NT2/D1 (cell line): ENCODE measurements around the gene ALG12.

Experiments used
- DNase-seq: peaks from one replicate; pipeline ENCODE4 v3.0.0-alpha.2; 2011; ENCODE audit warnings: low read depth, low spot score
- H3K27me3 ChIP-seq: 2 replicates; pipeline ENCODE4 v1.6.0; 2011; ENCODE audit warnings: mild to moderate bottlenecking; ENCODE audit not compliant: insufficient read length, insufficient read depth
- H3K36me3 ChIP-seq: 2 replicates; pipeline ENCODE4 v1.6.1; 2011; ENCODE audit warnings: mild to moderate bottlenecking, low read length, mixed read lengths; ENCODE audit not compliant: insufficient read depth, insufficient read length
- H3K4me1 ChIP-seq: 2 replicates; pipeline ENCODE4 v1.5.1; 2011; ENCODE audit not compliant: insufficient read depth, insufficient read length
- H3K4me3 ChIP-seq: 2 replicates; pipeline ENCODE4 v1.5.1; 2011; ENCODE audit warnings: low read depth; ENCODE audit not compliant: insufficient read length
- H3K9ac ChIP-seq: 2 replicates; pipeline ENCODE4 v1.6.0; 2011; ENCODE audit warnings: low read depth; ENCODE audit not compliant: insufficient read length
- H3K9me3 ChIP-seq: 2 replicates; pipeline ENCODE4 v1.5.1; 2011; ENCODE audit warnings: mild to moderate bottlenecking, low read length; ENCODE audit not compliant: insufficient read depth
- SUZ12 ChIP-seq: IDR thresholded peaks from 2 replicates; pipeline ENCODE4 v1.6.1; 2011; ENCODE audit not compliant: insufficient read length, insufficient read depth; ENCODE audit errors: extremely low read depth
- YY1 ChIP-seq: IDR thresholded peaks from 2 replicates; pipeline ENCODE4 v1.6.1; 2011; ENCODE audit not compliant: insufficient read length, insufficient read depth
- ZNF274 ChIP-seq: IDR thresholded peaks from 2 replicates; pipeline ENCODE4 v1.6.1; 2011; ENCODE audit warnings: mild to moderate bottlenecking, low read depth, low read length

ALG12 gene

DNA sequence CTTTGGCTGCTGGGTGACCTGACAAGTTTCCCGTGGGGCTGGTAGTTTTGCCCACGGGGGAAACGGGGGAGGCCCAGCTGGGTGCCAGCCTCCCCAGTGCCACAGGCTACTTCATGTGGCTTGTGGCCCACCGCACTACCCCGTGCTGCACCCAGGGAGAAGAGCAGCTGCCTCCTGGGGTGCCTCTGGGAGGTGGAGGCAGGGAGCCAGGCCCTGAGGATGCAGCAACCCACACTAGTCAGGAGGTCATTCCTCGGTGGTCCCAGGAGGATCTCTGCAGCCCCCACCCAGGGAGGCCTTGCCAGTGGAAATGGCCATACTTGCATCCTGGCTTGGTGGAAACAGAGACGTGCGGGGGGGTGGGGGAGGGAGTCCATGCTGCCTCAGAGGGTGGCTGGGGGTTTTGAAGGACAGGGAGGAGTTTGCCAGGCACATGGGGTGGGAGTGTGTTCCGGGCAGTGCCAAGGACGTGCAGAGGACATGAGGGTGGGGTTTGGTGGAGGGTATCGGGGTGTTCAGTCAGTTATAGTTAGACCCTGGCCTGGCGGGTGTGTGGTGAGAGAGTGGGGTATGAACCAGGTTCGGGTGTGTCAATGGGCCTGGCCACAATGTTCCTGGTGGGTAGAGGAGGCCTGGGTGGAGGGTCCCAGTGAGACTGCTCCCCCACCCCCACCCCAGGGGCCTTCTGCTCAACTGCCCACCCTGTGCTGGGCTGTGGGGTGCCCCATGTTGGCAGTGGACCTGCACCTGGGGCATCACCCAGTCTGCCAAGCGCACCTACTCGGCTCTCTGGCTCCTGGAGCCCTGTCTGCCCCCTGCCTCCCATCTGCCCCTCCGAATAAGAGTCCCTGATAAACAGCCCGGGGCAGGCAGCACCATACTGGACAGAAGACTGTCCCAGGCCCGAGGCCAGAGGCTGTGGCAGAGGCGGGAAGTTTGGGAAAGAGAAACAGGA is 46.2 kb upstream of the ALG12 start:
- no peak overlapping the region for H3K4me3 ChIP-seq
- H3K9ac ChIP-seq = peak overlapping the region; percentile 10
- H3K9me3 ChIP-seq = no peaks in the 10 kb centered on the region
- peaks cover 27% of the 10 kb centered on the region for H3K36me3 ChIP-seq
- H3K4me1 ChIP-seq = peaks cover 18% of the 10 kb centered on the region
- no peak for TF ChIP-seq SUZ12
- H3K27me3 ChIP-seq = peaks cover under 1% of the 10 kb centered on the region
- DNase-seq = no peak

DNA sequence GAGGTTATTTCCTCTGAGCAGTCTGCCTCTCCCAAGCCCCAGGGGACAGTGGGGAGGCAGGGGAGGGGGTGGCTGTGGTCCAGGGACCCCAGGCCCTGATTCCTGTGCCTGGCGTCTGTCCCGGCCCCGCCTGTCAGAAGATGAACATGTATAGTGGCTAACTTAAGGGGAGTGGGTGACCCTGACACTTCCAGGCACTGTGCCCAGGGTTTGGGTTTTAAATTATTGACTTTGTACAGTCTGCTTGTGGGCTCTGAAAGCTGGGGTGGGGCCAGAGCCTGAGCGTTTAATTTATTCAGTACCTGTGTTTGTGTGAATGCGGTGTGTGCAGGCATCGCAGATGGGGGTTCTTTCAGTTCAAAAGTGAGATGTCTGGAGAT is 45.4 kb upstream of the ALG12 start:
- no peak for DNase-seq
- Histone ChIP-seq H3K4me1 (peaks cover 14% of the 10 kb centered on the region), H3K9ac (peak overlapping the region; percentile 63), H3K36me3 (peaks cover 27% of the 10 kb centered on the region), H3K9me3 (no peaks in the 10 kb centered on the region), H3K27me3 (peaks cover 3% of the 10 kb centered on the region), H3K4me3 (no peak overlapping the region)
- TF ChIP-seq SUZ12 (no peak), ZNF274 (no peak), YY1 (no peak)

DNA sequence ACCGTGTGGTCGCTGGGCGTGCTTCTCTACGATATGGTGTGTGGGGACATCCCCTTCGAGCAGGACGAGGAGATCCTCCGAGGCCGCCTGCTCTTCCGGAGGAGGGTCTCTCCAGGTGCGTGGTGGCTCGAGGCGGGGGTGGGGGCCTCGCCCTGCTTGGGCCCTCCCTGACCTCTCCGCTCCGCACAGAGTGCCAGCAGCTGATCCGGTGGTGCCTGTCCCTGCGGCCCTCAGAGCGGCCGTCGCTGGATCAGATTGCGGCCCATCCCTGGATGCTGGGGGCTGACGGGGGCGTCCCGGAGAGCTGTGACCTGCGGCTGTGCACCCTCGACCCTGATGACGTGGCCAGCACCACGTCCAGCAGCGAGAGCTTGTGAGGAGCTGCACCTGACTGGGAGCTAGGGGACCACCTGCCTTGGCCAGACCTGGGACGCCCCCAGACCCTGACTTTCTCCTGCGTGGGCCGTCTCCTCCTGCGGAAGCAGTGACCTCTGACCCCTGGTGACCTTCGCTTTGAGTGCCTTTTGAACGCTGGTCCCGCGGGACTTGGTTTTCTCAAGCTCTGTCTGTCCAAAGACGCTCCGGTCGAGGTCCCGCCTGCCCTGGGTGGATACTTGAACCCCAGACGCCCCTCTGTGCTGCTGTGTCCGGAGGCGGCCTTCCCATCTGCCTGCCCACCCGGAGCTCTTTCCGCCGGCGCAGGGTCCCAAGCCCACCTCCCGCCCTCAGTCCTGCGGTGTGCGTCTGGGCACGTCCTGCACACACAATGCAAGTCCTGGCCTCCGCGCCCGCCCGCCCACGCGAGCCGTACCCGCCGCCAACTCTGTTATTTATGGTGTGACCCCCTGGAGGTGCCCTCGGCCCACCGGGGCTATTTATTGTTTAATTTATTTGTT is 44.8 kb upstream of the ALG12 start:
- peaks cover 27% of the 10 kb centered on the region for H3K36me3 ChIP-seq
- peaks cover 14% of the 10 kb centered on the region for H3K4me1 ChIP-seq
- H3K4me3 ChIP-seq = peak overlapping the region; percentile 31
- peaks cover 3% of the 10 kb centered on the region for H3K27me3 ChIP-seq
- TF ChIP-seq YY1 (no peak), SUZ12 (no peak)
- H3K9ac ChIP-seq = peak overlapping the region; percentile 63
- DNase-seq = no peak
- H3K9me3 ChIP-seq = no peaks in the 10 kb centered on the region

DNA sequence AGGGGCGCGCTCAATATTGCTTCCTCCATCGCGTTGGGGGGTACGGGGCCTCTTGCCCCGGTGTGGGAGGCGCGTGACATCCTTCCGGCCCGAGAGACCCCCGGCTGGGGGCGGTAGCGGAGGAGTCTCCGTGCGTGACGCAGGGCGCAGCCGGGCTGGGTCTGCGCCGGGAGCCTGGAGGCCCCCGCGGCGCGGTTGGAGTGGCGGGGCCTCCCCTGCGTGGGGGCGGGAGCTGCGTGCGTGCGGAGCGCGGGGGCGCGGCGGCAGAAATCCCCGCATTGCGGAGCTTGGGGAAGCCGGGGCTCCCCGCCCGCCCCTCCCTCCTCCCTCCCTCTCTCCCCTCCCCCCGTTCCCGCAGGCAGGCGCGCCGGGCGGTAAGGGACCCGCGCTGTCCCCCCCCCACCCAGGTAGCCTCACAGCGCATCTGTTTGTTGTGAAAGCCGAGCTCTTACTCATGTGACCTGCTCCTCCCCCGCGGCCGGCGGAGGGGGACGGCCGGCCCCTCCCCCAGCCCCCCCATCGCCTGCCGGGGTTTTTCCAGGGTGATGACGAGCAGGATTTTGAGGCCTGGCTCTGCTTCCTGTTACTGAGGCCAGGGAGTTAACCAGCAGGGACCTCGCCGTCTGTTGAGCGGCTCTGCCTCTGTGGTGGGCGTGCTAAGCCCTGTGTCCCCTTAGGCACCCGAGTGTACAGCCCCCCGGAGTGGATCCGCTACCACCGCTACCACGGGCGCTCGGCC is 43.9 kb upstream of the ALG12 start:
- TF ChIP-seq ZNF274 = no peak
- no peak for TF ChIP-seq YY1
- TF ChIP-seq SUZ12 = no peak
- peak overlapping the region; percentile 88 for H3K9ac ChIP-seq
- H3K4me3 ChIP-seq = peak overlapping the region; percentile 75
- peak; percentile 38 for DNase-seq
- H3K36me3 ChIP-seq = peaks cover 27% of the 10 kb centered on the region
- H3K4me1 ChIP-seq = peaks cover 14% of the 10 kb centered on the region
- peaks cover 3% of the 10 kb centered on the region for H3K27me3 ChIP-seq
- H3K9me3 ChIP-seq = no peaks in the 10 kb centered on the region

DNA sequence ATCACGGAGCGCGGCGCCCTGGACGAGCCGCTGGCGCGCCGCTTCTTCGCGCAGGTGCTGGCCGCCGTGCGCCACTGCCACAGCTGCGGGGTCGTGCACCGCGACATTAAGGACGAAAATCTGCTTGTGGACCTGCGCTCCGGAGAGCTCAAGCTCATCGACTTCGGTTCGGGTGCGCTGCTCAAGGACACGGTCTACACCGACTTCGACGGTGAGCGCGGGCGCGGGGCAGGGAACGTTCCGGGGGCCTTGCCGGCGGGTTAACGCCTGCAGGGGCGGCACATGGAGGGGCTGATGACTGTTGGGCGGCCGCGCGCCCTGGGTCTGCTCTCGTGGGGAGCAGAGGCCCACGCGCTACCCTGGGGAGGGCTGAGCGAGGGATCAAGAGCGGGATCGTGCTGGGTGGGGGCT is 43.4 kb upstream of the ALG12 start:
- Histone ChIP-seq H3K4me1 (peaks cover 14% of the 10 kb centered on the region), H3K4me3 (peak overlapping the region; percentile 75), H3K9me3 (no peaks in the 10 kb centered on the region), H3K9ac (peak overlapping the region; percentile 88), H3K27me3 (peaks cover 3% of the 10 kb centered on the region), H3K36me3 (peaks cover 27% of the 10 kb centered on the region)
- DNase-seq = no peak
- TF ChIP-seq SUZ12 = no peak
- TF ChIP-seq YY1 = no peak
- no peak for TF ChIP-seq ZNF274

DNA sequence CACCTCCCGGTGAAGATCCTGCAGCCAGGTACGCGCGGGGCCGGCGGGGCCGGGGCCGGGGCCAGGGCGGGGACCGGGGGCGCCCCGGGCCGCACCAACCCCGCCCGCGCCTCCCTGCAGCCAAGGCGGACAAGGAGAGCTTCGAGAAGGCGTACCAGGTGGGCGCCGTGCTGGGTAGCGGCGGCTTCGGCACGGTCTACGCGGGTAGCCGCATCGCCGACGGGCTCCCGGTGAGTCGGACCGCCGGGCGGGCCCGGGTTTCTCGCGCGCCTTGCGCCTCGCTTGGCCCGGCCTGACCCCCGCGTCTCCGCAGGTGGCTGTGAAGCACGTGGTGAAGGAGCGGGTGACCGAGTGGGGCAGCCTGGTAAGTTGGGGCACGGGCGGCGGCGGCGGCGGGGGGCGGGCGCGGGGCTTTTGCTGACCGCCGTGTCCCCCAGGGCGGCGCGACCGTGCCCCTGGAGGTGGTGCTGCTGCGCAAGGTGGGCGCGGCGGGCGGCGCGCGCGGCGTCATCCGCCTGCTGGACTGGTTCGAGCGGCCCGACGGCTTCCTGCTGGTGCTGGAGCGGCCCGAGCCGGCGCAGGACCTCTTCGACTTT is 42.9 kb upstream of the ALG12 start:
- peak overlapping the region; percentile 88 for H3K9ac ChIP-seq
- H3K36me3 ChIP-seq = peaks cover 27% of the 10 kb centered on the region
- H3K27me3 ChIP-seq = peaks cover 3% of the 10 kb centered on the region
- no peaks in the 10 kb centered on the region for H3K9me3 ChIP-seq
- peaks cover 12% of the 10 kb centered on the region for H3K4me1 ChIP-seq
- no peak for TF ChIP-seq YY1
- no peak for TF ChIP-seq SUZ12
- TF ChIP-seq ZNF274 = no peak
- DNase-seq = no peak
- H3K4me3 ChIP-seq = peak overlapping the region; percentile 75
